Suppressor macrophage (primary cell): ENCODE data around the gene CCDC112.
A peak's percentile ranks its signal among the peaks of the same experiment; 100 is the strongest.
"Not testable (repeated sequence)": the region's sequence is repeated elsewhere in the genome, so short reads cannot be mapped to it uniquely, and the experiment has no call there.

ENCODE experiments used
- DNase-seq, 4 experiments: peaks; one replicate each; pipeline ENCODE4 v3.0.0-alpha.2; 2020 to 2022

Gene CCDC112

DNA sequence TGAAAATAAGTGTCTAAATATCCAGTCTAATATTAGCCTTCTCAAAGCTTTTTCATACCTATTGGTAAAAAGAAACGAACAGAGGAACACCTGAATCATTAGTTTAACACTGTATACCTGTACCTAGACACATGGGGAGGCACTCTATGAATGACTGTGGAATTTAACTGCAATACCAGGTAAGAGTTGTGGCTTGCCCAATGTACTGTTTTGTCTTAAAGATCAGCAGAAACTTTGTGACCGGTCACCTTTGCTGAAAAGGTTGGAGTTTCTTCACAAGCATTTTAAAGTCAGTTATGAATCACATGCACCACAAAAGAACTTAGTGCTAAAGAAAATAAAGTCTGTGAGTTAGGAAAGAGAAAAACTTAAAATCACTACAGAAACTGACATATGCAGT lies 36.2 kb downstream of the CCDC112 start:
- no peak for DNase-seq

- DNase-seq: no peak
Measured at GRCh38 chr5:115257981-115258380, 38.5 kb downstream of the CCDC112 start.

DNA sequence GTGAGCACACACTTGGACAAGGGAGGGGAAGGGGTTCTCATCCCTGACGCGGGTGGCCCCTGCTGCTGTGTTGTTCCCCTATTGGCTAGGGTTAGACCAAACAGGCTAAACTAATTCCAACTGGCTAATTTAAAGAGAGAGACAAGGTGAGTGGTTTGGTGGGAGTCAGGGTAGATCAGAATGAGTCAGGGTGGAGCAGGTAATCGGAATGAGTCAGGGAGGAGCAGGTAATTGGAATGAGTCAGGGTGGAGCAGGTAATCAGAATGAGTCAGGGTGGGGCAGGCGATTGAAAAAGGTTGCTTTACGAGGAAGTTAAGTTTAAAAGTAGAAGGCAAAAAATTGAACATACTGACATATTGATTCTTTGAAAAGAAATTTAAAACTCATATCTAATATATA lies 47.1 kb downstream of the CCDC112 start:
- DNase-seq: not testable (repeated sequence)

DNA sequence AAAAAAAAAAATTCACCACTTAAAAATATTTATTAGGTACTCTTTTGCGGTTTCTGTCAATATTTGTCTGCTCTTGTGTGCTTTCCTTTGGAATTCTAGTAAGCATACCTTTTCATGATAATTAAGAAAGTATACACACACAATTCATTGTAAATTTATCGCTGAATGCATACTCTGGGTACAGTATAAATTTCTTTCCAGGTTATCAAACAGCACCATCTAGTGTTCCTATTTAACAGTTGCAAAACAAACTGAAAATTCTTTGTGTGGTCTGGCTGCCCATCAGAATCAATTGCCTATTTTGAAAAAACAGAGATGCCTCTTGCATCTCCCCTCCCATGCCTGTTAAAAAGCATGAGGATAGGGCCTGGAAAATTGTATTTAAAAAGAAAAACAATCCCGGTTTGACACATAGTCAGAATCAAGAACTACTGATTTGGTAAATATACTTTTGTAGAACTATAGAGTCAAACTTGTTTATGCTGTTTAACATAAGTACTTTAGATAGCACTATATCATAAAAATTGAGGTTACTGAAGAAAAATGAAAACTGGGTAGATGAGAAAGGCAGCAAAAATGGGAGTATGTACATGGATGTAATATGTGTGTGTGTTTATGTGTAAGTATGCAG lies 50.0 kb downstream of the CCDC112 start:
- DNase-seq: peak; percentile 6 to 76 (median 44)

- peak in 1 of 4 experiments; percentile 2 for DNase-seq
Measured at GRCh38 chr5:115243412-115243811, 53.0 kb downstream of the CCDC112 start.

- DNase-seq: peak in 1 of 4 experiments; percentile 10
Measured at GRCh38 chr5:115241881-115242642, 54.4 kb downstream of the CCDC112 start.

DNA sequence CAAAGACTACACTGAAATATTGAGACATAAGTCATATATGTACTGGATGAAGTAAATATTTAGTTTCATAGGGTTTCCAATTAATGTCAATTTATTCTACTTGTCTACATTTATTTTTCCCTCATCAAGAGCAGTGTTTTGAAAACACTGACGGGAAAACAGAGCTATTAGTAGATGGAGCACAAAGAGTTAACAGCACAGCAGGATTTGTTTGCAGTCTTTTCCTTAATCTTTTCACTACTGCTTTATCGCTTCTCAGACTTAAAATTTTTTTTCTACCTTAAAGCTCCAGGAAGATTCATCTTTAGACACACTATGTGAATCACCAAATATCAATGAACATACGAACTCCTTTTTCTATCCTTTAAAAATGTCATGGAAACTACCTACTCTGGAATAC lies 59.4 kb downstream of the CCDC112 start:
- DNase-seq: no peak

DNA sequence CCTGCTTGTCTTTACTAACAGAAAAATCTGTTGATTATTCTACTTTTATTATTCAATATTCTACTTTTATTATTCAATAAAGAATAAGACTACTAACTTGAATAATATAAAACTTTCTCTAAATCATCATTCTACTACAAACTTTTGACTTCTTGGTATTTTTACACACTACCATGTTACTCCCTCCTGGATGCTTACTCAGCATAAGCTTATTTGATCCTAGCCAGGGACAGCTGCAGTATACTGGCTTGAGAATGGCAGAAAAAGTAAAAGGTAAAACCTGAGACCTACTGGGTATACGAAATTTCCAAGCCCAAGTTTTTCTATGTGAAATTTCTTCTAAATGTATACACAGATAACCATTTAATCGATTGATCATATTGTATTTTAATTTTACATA lies 59.9 kb downstream of the CCDC112 start:
- DNase-seq: no peak

DNA sequence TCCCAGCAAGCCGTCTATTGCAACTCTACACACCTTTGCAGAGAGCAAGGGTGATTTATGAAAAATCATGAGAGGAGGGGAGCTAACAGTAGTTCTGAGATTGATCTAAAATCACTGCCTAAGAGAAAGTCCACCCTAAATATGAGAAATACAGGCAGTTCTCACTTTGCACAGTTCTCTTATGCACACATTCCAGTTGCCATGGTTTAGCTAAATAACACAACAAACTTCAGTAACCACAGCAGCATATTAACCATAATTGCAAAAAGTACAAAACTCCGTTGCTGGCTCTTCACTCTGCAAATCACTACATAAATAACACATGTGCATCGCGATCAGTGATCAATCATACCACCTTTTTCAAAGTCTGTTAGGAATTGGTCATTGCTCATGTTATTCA lies 64.9 kb downstream of the CCDC112 start:
- DNase-seq: no peak

- DNase-seq: peak; percentile 6 to 51 (median 33)
Measured at GRCh38 chr5:115229606-115230005, 66.8 kb downstream of the CCDC112 start.

GRCh38 chr5:115227281-115227680 lies 69.2 kb downstream of the CCDC112 start:
- no peak for DNase-seq
